Upper lobe of left lung (tissue), 6 donors: ENCODE measurements around the gene HDAC1. TPM values are rescaled to one million over a fixed set of nuclear protein-coding genes. Genes with fewer than 3 reads are reported as not detected.
"Not testable (repeated sequence)": the region's sequence is repeated elsewhere in the genome, so short reads cannot be mapped to it uniquely, and the experiment has no call there.

Experiments used
- ATAC-seq, 2 donors: fragments of 200-7000 bp; cut with Tn5 transposase; one replicate each; pipeline ENCODE4 v1.9.1; 2022; ENCODE audit warnings: mild to moderate bottlenecking in 2 of 2, moderate library complexity in 2 of 2; ENCODE audit not compliant: low FRiP score in 2 of 2
- DNase-seq, 2 donors: peaks; one replicate each; pipeline ENCODE4 v3.0.0-alpha.2; 2019 to 2020
- H3K27ac ChIP-seq, 4 donors: fragments of 200-600 bp; sonication (generic); one replicate each; pipeline ENCODE4 v1.5.1; 2016 to 2019
- H3K27me3 ChIP-seq, 4 donors: fragments of 200-600 bp; sonication (generic); one replicate each; pipeline ENCODE4 v1.5.1; 2017 to 2019
- H3K36me3 ChIP-seq, 4 donors: fragments of 200-600 bp; sonication (generic); one replicate each; pipeline ENCODE4 v1.5.1; 2016 to 2019
- H3K4me1 ChIP-seq, 4 donors: fragments of 200-600 bp; sonication (generic); one replicate each; pipeline ENCODE4 v1.5.1; 2018 to 2019
- H3K4me3 ChIP-seq, 4 donors: fragments of 200-600 bp; sonication (generic); one replicate each; pipeline ENCODE4 v1.5.1; 2017 to 2019; ENCODE audit warnings: mild to moderate bottlenecking in 2 of 4, moderate library complexity in 1 of 4
- H3K9me3 ChIP-seq, 4 donors: fragments of 200-600 bp; sonication (generic); one replicate each; pipeline ENCODE4 v1.5.1; 2018 to 2019
- EP300 ChIP-seq, 4 donors: sonication (generic); formaldehyde crosslinking; IDR thresholded peaks; one replicate each; pipeline ENCODE4 v1.5.1; 2017; ENCODE audit warnings: antibody characterized with exemption in 4 of 4, control low read depth in 2 of 4
- POLR2A ChIP-seq, 4 donors: fragments of 450-650 bp; IDR thresholded peaks; one replicate each; pipeline ENCODE4 v1.5.1; 2016 to 2017; ENCODE audit warnings: antibody characterized with exemption in 4 of 4, mild to moderate bottlenecking in 2 of 4
- POLR2AphosphoS5 ChIP-seq, 2 donors: sonication (generic); formaldehyde crosslinking; IDR thresholded peaks; one replicate each; pipeline ENCODE4 v1.5.1; 2017; ENCODE audit warnings: antibody characterized with exemption in 2 of 2
- WGBS, 2 donors: methylation state at CpG; one replicate each; pipeline ENCODE4 v1.1.5; 2017 to 2018; 5-methylcytosine and 5-hydroxymethylcytosine counted together
- total RNA-seq, 6 donors: library from RNA; depleted of rRNA in 4 of 6; stranded (reverse); fragments of >200 nt in 4 of 6; gene quantifications; one replicate each; pipeline versions ENCODE4 v1.1.0 to v1.2.1, GENCODE V29; 2016 to 2021
- TF ChIP-seq, protein P1 (sequence below), 6 experiments: fragments of 450-650 bp in 4 of 6; fragments of 200-600 bp in 2 of 6; sonication (generic) in 2 of 6; IDR thresholded peaks; one replicate each; pipeline ENCODE4 v1.5.1; 2016 to 2019; ENCODE audit warnings: antibody characterized with exemption in 6 of 6
- donor health status: DM: no; HTN: no; CAD: no; lungs with moderate emphysema.
- donor health status: DM: no; HTN: yes; CAD: no; lungs with severe emphysema.

Gene HDAC1
- total RNA-seq, 6 donors from 2014 or later = 36.8 to 78.0 (median 48.8) TPM

DNA sequence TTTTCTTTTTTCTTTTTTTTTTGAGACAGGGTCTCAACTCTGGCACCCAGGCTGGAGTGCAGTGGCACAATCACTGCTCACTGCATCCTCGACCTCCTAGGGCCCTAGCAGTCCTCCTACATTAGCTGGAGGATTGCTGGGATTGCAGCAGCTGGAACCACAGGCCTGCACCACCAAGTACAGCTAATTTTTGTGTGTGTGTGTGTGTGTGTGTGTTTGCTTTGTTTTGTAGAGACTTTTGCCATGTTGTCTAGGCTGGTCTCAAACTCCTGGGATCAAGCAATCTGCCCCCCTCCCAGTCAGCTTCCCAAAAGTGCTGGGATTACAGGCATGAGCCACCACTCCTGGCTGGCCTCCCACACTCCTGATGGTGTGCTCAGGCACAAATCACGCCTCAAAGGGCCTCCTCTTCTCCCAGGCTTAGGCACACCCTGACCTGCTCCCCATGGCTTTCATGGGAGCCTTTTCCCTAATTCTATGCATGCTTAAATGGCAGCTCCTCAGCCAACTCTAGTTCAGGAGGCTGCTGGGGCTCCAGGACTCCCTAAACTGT is 61.0 kb downstream of the HDAC1 start:
- DNase-seq (no peak), ATAC-seq (no peak)
- Histone ChIP-seq H3K9me3 (no peaks in the 10 kb centered on the region), H3K36me3 (no peaks in the 10 kb centered on the region), H3K4me3 (peak overlapping the region in 1 of 4 donors; percentile 61), H3K27me3 (no peaks in the 10 kb centered on the region), H3K27ac (peak overlapping the region in 3 of 4 donors; percentile 2 to 96 (median 86)), H3K4me1 (peaks cover 43 to 59% (median 52%) of the 10 kb centered on the region in 4 donors)
- 75 to 76% methylated on average over 2 of the region's 2 CpGs for WGBS, 2 donors
- TF ChIP-seq EP300 (IDR thresholded peaks at IDR 0.05) = no peak
- TF ChIP-seq POLR2A (IDR thresholded peaks at IDR 0.05) = no peak
- TF ChIP-seq POLR2AphosphoS5 (IDR thresholded peaks at IDR 0.05) = no peak
- TF ChIP-seq, protein P1, sequence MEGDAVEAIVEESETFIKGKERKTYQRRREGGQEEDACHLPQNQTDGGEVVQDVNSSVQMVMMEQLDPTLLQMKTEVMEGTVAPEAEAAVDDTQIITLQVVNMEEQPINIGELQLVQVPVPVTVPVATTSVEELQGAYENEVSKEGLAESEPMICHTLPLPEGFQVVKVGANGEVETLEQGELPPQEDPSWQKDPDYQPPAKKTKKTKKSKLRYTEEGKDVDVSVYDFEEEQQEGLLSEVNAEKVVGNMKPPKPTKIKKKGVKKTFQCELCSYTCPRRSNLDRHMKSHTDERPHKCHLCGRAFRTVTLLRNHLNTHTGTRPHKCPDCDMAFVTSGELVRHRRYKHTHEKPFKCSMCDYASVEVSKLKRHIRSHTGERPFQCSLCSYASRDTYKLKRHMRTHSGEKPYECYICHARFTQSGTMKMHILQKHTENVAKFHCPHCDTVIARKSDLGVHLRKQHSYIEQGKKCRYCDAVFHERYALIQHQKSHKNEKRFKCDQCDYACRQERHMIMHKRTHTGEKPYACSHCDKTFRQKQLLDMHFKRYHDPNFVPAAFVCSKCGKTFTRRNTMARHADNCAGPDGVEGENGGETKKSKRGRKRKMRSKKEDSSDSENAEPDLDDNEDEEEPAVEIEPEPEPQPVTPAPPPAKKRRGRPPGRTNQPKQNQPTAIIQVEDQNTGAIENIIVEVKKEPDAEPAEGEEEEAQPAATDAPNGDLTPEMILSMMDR (IDR thresholded peaks at IDR 0.05) = no peak

DNA sequence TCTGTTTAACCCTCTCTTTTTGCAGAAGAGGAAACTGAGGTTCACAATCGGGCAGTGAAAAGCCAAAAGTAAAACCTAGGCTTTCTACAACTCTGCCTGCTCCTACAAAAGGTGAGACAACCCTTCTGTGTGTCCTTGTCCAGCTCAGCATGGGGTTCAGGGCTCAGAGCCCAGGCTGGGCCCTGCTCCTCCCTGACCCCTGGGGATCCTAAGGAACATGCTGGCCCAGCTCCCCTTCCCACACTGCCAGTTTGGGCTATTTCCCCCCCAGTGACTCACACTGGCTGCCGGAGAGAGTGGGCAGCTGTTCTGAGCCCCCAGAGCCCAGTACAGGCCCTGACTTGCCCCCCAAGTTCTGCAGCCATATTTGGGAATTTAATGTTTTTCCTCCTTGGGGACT is 61.5 kb downstream of the HDAC1 start:
- H3K9me3 ChIP-seq = no peaks in the 10 kb centered on the region
- TF ChIP-seq EP300 (IDR thresholded peaks at IDR 0.05) = no peak
- TF ChIP-seq POLR2A (IDR thresholded peaks at IDR 0.05) = no peak
- TF ChIP-seq POLR2AphosphoS5 (IDR thresholded peaks at IDR 0.05) = no peak
- TF ChIP-seq, protein P1 (IDR thresholded peaks at IDR 0.05) = no peak
- H3K27ac ChIP-seq = peak overlapping the region in 3 of 4 donors; percentile 2 to 96 (median 86)
- ATAC-seq (no peak), DNase-seq (no peak)
- peaks cover 42 to 54% (median 47%) of the 10 kb centered on the region in 4 donors for H3K4me1 ChIP-seq
- no peak overlapping the region for H3K4me3 ChIP-seq
- no peaks in the 10 kb centered on the region for H3K36me3 ChIP-seq
- H3K27me3 ChIP-seq = no peaks in the 10 kb centered on the region
- WGBS, 2 donors = 57% methylated on average over 2 of the region's 2 CpGs

DNA sequence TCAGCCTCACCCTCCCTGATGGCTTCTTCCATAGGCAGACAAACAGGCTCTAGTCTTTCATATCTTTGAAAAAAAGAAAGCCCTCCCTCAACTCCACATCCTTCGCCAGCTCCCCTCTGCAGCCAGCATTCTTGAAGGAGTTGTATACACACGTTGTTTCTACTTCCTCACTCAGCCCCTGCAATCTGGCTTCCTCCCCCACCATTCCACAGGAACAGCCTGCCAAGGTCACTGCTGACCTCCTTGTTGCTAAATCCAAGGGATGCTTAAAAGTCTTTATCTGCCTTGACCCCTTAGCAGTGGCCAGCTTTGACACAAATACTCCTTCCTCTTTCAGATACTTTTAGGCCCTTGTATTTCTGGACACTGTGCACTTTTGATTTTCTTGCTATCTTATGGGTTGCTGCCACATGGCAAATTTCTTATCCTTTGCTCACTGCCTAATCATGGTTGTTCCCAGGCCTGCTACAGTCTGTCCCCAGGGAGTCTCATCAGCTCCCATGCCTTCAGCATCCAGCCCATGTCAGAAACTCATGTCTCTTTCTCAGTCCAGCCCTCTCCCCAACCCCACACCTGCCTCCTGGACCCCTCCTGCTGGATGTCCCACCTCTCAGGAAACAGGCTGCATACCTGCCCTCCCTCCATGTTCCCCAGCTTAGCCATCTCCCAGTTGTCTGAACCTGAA is 62.1 kb downstream of the HDAC1 start:
- Histone ChIP-seq H3K4me1 (peaks cover 36 to 48% (median 42%) of the 10 kb centered on the region in 4 donors), H3K27ac (peak overlapping the region in 3 of 4 donors; percentile 41 to 96 (median 86)), H3K4me3 (no peak overlapping the region), H3K36me3 (no peaks in the 10 kb centered on the region), H3K27me3 (no peaks in the 10 kb centered on the region), H3K9me3 (no peaks in the 10 kb centered on the region)
- ATAC-seq (no peak), DNase-seq (no peak)
- 28 to 39% methylated on average over 2 of the region's 2 CpGs for WGBS, 2 donors
- TF ChIP-seq EP300 (IDR thresholded peaks at IDR 0.05) (no peak), POLR2AphosphoS5 (IDR thresholded peaks at IDR 0.05) (no peak), POLR2A (IDR thresholded peaks at IDR 0.05) (no peak)
- TF ChIP-seq, protein P1 (IDR thresholded peaks at IDR 0.05) = no peak

DNA sequence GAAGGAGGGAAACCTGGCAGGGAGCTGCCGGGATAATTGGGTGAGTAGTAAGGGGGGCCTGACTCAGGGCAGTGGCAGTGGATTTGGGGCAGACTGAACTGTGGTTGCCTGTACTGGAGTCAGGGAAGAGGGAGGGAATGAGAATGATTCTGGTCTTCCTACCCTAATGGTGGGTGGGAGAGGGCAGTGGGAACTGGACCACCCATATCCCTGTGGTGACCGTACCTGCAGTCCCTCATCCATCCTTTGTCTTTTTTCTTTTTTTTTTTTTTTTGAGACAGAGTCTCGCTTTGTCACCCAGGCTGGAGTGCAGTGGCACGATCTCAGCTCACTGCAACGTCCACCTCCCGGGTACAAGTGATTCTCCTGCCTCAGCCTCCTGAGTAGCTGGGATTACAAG is 63.9 kb downstream of the HDAC1 start:
- H3K27ac ChIP-seq, H3K27me3 ChIP-seq, H3K4me3 ChIP-seq, DNase-seq, ATAC-seq, H3K36me3 ChIP-seq, H3K9me3 ChIP-seq: not testable (repeated sequence)
- WGBS, 2 donors = 95 to 97% methylated on average over 6 of the region's 6 CpGs
- H3K4me1 ChIP-seq = peaks cover 22 to 37% (median 25%) of the 10 kb centered on the region in 4 donors

DNA sequence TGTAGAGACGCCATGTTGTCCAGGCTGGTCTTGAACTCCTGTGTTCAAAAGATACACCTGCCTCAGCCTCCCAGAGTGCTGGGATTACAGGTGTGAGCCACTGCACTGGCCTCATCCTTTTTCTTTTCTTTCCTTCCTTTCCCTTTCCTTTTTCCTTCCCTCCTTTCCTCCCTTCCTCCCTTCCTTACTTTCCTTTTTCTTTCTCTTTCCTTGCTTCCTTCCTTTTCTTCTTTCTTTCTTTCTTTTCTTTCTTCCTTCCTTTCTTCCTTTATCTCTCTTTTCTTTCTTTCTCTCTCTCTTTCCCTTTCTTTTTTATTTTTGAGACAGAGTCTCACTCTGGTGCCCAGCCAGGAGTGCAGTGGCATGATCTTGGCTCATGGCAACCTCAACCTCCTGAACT is 64.6 kb downstream of the HDAC1 start:
- TF ChIP-seq POLR2A (IDR thresholded peaks at IDR 0.05) (no peak), EP300 (IDR thresholded peaks at IDR 0.05) (no peak), POLR2AphosphoS5 (IDR thresholded peaks at IDR 0.05) (no peak)
- TF ChIP-seq, protein P1 (IDR thresholded peaks at IDR 0.05) = no peak

More for the DNA sequence above, 64.6 kb downstream of the HDAC1 start:
- H3K27ac ChIP-seq = no peak overlapping the region
- 90 to 95% methylated on average over 1 of the region's 1 CpG for WGBS, 2 donors
- ATAC-seq = no peak
- H3K9me3 ChIP-seq = no peaks in the 10 kb centered on the region
- peaks cover 23 to 37% (median 26%) of the 10 kb centered on the region in 4 donors for H3K4me1 ChIP-seq
- DNase-seq = no peak
- no peaks in the 10 kb centered on the region for H3K36me3 ChIP-seq
- no peaks in the 10 kb centered on the region for H3K27me3 ChIP-seq
- no peak overlapping the region for H3K4me3 ChIP-seq
